Ammon's horn (tissue), 1 donor: ENCODE data around the gene COX20.

Source experiments
- DNase-seq: peaks from one replicate; pipeline ENCODE4 v3.0.0-alpha.2; 2016; ENCODE audit warnings: low spot score

Gene COX20

GRCh38 chr1:244874974-244875579, 39.6 kb downstream of the COX20 start:
- no peak for DNase-seq

DNA sequence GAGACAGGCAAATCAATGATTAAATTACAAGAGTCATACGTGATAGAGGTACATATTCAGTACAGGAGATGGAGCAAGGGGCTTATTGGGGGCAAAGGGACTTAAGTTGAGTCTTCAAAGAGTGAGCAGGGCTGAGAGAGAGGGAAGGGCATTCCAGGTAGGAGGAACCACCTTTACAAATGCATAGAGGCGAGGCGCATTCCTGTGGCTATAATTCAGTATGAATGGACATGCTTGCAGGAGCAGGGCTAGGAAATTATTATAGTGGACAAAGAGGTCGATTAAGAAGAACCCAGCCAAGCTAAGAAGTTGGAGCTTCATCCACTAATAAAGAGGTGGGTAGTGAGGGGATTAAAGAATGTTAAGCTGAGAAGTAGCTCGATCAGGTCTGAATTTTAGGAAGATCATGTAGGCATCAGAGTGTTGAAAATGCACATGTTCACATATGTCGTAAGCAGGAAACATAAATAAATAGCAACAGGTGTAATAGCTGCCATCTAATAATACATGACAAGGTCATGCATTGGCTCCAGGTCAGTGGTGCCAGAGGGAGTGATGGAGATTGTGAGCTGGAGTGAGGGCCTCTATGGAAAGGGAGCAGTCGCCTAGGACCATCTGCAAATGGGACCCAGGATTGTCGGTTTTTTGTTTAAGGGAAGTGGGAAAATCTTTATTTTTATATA, 40.9 kb downstream of the COX20 start:
- DNase-seq = no peak

GRCh38 chr1:244878681-244879080, 43.2 kb downstream of the COX20 start:
- DNase-seq = no peak

- DNase-seq = no peak
These were observed 46.3 kb downstream of the COX20 start for GRCh38 chr1:244881552-244882280.

DNA sequence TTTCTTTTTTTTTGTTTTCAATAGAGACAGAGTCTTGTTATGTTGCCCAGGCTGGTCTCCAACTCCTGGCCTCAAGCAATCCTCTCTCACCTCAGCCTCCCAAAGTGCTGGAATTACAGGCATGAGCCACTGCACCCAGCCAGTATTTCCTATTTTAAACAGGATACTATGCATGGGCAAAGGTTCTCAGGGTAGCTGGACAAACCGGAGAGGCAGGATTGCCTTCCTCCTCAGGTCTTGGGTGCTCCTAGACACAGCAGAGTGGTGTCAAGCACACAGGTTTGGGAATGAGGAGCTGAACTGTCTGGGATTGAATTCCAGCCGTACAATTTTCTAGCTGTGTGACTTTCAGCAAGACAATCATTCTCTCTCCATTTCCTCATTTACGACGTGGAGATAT, 51.8 kb downstream of the COX20 start:
- DNase-seq = no peak

DNA sequence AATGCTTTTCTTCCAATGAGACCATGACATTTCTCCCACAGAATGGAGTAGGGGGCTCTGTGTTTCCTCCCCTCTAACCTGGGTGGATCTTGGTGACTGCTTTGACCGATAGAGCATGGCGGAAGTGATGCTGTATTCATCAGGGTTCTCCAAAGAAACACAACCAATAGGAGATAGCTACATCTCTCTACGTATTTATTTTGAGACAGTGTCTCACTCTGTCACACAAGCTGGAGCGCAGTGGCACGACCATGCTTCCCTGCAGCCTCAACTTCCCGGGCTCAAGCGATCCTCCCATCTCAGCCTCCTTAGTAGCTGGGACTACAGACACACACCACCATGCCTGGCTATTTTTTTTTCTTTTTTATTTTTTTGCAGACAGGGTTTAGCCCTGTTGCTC, 58.4 kb downstream of the COX20 start:
- DNase-seq = no peak
